Measurements from ENCODE around the gene ZNF655. TPM values are rescaled to one million over a fixed set of nuclear protein-coding genes. Genes with fewer than 3 reads are reported as not detected.
"Not testable (repeated sequence)": the region's sequence is repeated elsewhere in the genome, so short reads cannot be mapped to it uniquely, and the experiment has no call there.

The ZNF655 gene
- total RNA-seq, 4 donors from 2014 or later: 115 to 191 (median 116) TPM

DNA sequence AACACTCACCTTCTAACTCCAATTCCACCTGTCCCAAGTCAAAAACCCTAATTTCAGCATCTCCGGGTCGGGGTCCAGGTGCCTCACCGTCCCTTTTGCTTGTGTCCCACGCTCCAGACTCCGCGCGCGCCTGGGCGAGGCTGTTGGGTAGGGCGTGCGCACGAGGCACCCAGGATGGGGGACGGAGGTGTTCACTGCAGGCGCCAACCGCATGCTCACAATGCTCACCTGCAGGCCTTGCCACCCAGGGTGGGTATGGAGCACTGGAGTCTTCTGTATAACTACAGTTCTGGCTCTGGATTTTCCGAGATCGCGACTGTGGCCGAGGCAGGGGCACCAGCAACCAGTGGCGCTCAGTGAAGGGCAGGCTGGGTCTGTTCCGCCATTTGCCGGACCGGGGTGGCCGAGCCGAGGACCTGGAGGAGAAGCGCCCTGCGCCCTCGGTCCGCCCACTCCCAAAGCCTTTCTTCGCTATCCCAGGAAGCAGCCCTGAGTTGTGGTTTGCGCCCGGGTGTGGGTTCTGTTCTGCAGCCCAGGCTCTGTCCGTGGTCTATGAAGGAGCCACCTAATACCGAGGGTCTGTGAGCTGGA, 15.3 kb upstream of the ZNF655 start:
- TF ChIP-seq, protein P1, sequence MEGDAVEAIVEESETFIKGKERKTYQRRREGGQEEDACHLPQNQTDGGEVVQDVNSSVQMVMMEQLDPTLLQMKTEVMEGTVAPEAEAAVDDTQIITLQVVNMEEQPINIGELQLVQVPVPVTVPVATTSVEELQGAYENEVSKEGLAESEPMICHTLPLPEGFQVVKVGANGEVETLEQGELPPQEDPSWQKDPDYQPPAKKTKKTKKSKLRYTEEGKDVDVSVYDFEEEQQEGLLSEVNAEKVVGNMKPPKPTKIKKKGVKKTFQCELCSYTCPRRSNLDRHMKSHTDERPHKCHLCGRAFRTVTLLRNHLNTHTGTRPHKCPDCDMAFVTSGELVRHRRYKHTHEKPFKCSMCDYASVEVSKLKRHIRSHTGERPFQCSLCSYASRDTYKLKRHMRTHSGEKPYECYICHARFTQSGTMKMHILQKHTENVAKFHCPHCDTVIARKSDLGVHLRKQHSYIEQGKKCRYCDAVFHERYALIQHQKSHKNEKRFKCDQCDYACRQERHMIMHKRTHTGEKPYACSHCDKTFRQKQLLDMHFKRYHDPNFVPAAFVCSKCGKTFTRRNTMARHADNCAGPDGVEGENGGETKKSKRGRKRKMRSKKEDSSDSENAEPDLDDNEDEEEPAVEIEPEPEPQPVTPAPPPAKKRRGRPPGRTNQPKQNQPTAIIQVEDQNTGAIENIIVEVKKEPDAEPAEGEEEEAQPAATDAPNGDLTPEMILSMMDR (IDR thresholded peaks at IDR 0.05): no peak
- TF ChIP-seq POLR2A (IDR thresholded peaks at IDR 0.05): no peak
- TF ChIP-seq EP300 (IDR thresholded peaks at IDR 0.05): no peak
- TF ChIP-seq POLR2AphosphoS5 (IDR thresholded peaks at IDR 0.05): no peak
- WGBS, 2 donors (ENCODE audit: low coverage in 1 of 2): 91% methylated on average over 8 of the region's 34 CpGs; no CpG with 5 or more reads in 1 of the 2 donors
- no peak overlapping the region for H3K4me3 ChIP-seq
- no peak overlapping the region for H3K27ac ChIP-seq
- ATAC-seq: no peak
- no peaks in the 10 kb centered on the region for H3K27me3 ChIP-seq
- H3K36me3 ChIP-seq: peaks cover 0 to 28% of the 10 kb centered on the region in 2 donors
- H3K9me3 ChIP-seq: peaks cover 0 to 59% (median 1%) of the 10 kb centered on the region in 3 donors
- no peaks in the 10 kb centered on the region for H3K4me1 ChIP-seq

DNA sequence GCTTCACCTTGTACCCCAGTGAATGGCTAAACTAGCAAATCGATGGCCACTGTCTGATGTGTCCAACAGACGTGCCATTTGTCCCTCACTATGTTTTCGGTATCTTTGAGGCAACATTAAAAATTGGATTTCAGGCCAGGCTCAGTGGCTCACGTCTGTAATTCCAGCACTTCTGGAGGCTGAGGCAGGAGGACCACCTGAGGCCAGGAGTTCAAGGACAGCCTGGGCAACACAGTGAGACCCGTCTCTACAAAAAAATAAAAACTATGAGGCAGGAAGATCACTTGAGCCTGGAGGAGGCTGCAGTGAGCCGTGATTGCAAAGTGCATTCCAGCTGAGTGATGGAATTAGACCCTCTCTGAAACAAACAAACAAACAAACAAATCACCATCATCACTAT, 14.5 kb upstream of the ZNF655 start:
- H3K9me3 ChIP-seq: peaks cover 0 to 54% (median 1%) of the 10 kb centered on the region in 3 donors

DNA sequence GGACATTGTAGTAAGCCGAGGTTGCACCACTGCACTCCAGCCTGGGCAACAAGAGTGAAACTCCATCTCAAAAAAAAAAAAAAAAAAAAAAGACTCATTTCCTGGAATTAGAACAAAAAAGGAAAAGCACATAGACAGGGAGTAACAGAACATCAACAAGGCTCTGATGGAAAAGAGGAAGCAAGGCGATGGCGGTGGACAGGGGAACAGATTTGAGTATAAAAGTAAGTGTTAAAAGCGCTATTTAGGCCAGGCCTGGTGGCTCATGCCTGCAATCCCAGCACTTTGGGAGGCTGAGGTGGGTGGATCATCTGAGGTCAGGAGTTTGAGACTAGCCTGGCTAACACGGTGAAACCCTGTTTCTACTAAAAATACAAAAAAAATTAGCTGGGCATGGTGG, 13.1 kb upstream of the ZNF655 start:
- ATAC-seq, H3K4me3 ChIP-seq, H3K27me3 ChIP-seq, H3K27ac ChIP-seq, H3K4me1 ChIP-seq: not testable (repeated sequence)
- H3K9me3 ChIP-seq: peaks cover 0 to 40% (median 1%) of the 10 kb centered on the region in 3 donors
- peaks cover 0 to 38% of the 10 kb centered on the region in 2 donors for H3K36me3 ChIP-seq
- 96 to 98% methylated on average over 4 of the region's 5 CpGs for WGBS, 2 donors (ENCODE audit: low coverage in 1 of 2)

More for the DNA sequence above, 14.5 kb upstream of the ZNF655 start:
- Histone ChIP-seq H3K36me3 (peaks cover 0 to 35% of the 10 kb centered on the region in 2 donors), H3K4me3 (no peak overlapping the region), H3K27ac (no peak overlapping the region), H3K4me1 (no peaks in the 10 kb centered on the region), H3K27me3 (no peaks in the 10 kb centered on the region)
- TF ChIP-seq POLR2AphosphoS5 (IDR thresholded peaks at IDR 0.05) (no peak), EP300 (IDR thresholded peaks at IDR 0.05) (no peak), POLR2A (IDR thresholded peaks at IDR 0.05) (no peak)
- TF ChIP-seq, protein P1 (IDR thresholded peaks at IDR 0.05): no peak
- WGBS, 2 donors (ENCODE audit: low coverage in 1 of 2): 94 to 100% methylated on average over 1 to 6 of the region's 6 CpGs
- ATAC-seq: no peak

DNA sequence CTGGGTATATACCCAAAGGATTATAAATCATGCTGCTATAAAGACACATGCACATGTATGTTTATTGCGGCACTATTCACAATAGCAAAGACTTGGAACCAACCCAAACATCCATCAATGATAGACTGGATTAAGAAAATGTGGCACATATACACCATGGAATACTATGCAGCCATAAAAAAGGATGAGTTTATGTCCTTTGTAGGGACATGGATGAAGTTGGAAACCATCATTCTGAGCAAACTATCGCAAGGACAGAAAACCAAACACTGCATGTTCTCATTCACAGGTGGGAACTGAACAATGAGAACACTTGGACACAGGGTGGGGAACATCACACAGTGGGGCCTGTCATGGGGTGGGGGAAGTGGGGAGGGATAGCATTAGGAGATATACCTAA, 8.9 kb upstream of the ZNF655 start:
- ATAC-seq, H3K4me3 ChIP-seq, H3K27ac ChIP-seq, H3K27me3 ChIP-seq, H3K9me3 ChIP-seq: not testable (repeated sequence)
- peaks cover 0 to 24% (median 13%) of the 10 kb centered on the region in 3 donors for H3K4me1 ChIP-seq
- peaks cover 0 to 34% of the 10 kb centered on the region in 2 donors for H3K36me3 ChIP-seq
- no CpG with 5 or more reads among the region's 2 CpGs for WGBS, 2 donors (ENCODE audit: low coverage in 1 of 2)

DNA sequence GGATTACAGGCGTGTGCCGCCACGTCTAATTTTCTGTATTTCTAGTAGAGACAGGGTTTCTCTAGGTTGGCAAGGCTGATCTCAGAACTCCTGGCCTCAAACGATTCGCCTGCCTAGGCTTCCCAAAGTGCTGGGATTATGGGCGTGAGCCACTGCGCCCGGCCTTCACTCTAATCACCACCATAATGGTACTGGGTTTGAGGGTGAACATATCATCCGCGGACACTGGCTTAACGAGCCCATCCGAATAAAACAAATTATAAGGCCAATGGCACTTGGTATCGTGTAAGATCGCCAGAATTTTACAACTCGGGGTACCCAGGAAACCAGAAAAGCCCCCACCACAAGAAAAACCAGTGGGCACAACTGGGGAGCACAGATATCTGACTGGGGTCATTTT, 7.1 kb upstream of the ZNF655 start:
- peak; percentile 14 for ATAC-seq

More for the DNA sequence above, 7.1 kb upstream of the ZNF655 start:
- Histone ChIP-seq H3K27me3 (no peaks in the 10 kb centered on the region), H3K36me3 (peaks cover 0 to 48% of the 10 kb centered on the region in 2 donors), H3K4me1 (peaks cover 0 to 28% (median 13%) of the 10 kb centered on the region in 3 donors), H3K27ac (peak overlapping the region; percentile 54 to 94 (median 88)), H3K4me3 (peak overlapping the region; percentile 59 to 88), H3K9me3 (peaks cover 0 to 6% (median 0%) of the 10 kb centered on the region in 3 donors)
- WGBS, 2 donors (ENCODE audit: low coverage in 1 of 2): 0 to 12% methylated on average over 3 to 8 of the region's 15 CpGs
- TF ChIP-seq POLR2AphosphoS5 (IDR thresholded peaks at IDR 0.05) (no peak), POLR2A (IDR thresholded peaks at IDR 0.05) (no peak), EP300 (IDR thresholded peaks at IDR 0.05) (no peak)
- TF ChIP-seq, protein P1 (IDR thresholded peaks at IDR 0.05): no peak
